GM19099 (cell line): Measurements from ENCODE around the gene RXYLT1.

Source experiments
- POLR2A ChIP-seq: IDR thresholded peaks from 3 replicates; pipeline ENCODE4 v1.6.1; 2011; ENCODE audit warnings: low read depth; ENCODE audit not compliant: insufficient read length; ENCODE audit errors: extremely low read depth

Gene RXYLT1

DNA sequence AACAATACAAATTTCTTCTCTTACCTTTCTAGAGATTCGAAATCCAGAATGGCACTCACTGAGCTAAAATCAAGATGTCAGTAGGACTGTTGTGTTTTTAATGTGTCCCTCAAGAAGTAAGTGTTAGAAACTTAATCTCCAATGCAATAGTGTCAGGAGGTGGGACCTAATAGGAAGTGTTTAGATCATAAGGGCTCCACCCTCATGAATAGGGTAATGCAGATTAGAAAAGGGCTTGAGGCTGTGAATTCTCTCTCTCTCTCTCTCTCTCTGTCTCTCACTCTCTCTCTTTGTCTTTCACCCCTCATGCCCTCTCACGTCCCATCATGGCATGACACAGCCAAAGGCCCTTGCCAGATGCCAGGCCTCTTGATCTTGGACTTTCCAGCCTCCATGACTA, 49.2 kb downstream of the RXYLT1 start:
- no peak for TF ChIP-seq POLR2A

DNA sequence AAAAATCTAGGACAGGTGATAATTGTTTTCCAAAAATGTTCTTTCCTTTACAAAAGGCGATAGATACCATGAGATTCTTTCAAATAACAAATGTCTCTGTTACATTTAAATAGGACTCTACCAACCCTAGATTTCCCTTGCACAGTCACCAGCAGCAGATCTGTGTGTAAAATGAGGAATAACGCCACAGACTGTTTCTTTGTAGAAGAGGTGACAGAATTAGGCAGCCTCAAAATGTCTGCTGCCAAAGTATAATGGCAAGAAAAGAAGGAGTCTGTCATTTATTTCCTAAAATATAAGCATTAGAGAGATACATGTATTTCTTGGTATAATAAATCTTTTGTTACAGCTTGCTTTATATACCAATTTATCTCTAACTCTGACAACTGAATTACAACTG, 56.3 kb downstream of the RXYLT1 start:
- no peak for TF ChIP-seq POLR2A

DNA sequence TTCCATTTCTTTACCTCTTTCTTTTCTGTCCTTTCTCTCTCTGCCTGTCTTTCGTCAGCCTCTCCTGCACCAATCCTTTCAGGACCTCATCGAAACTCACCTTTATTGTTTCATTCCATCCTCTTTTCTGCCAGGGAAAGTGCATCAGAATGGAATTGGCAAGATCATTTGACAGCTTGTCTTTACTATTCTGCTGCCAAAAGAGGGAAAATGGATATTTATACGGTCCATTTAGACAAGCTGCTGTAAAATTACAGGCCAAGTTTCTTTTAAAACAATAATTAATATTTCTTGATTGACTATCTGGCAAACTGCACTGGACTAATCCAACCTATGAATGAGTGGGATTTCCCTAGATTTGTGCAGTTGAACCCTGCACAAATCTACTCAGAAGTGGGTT, 57.2 kb downstream of the RXYLT1 start:
- no peak for TF ChIP-seq POLR2A

DNA sequence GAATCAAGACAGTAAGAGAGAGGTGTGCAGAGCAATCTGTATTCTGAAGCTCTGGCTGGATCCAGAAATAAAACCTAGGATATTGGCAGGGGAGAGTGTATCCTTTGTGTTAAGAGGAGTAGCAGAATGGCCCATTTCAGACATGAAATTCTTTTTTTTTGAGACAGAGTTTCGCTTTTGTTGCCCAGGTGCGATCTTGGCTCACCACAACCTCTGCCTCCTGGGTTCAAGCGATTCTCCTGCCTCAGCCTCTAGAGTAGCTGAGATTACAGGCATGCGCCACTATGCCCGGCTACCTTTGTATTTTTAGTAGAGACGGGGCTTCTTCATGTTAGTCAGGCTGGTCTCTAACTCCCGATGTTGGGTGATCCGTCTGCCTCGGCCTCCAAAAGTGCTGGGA, 58.7 kb downstream of the RXYLT1 start:
- no peak for TF ChIP-seq POLR2A

DNA sequence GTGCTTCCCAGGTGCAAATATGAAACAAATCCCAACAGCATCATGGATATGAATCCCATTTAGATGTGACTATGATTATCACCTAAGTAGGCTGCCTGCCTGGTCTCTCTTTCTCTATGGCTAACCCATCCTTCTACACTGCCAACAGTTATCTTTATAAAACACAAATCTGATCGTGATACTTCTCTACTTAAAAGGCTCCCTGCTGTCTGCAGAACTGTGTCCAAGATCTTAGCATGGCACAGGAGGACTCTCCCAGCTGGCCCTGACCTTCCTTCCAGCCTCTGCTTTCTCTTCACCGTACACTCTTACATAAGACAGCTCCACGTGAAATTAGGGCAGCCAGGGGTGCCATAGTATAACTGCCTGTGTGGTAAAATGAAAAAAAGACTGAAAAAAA, 61.3 kb downstream of the RXYLT1 start:
- TF ChIP-seq POLR2A, result no peak

DNA sequence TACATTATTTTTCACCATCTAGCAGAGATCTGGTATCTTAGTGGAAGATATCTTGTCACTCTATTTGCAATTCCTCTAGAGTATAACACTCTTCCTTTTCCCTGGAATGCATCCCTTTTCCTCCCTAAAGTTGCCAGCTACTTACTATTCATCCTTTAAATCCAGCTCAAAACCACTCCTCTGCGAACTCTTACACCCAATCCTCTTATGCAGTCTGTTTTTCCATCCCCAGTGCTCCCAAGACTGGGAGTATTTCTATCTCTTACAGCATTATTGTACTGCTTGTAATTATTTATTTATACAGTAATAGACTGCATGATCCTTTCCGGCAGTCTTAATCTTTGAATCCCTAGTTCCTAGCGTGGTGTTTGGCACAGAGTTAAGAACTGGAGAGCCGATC, 61.9 kb downstream of the RXYLT1 start:
- no peak for TF ChIP-seq POLR2A

DNA sequence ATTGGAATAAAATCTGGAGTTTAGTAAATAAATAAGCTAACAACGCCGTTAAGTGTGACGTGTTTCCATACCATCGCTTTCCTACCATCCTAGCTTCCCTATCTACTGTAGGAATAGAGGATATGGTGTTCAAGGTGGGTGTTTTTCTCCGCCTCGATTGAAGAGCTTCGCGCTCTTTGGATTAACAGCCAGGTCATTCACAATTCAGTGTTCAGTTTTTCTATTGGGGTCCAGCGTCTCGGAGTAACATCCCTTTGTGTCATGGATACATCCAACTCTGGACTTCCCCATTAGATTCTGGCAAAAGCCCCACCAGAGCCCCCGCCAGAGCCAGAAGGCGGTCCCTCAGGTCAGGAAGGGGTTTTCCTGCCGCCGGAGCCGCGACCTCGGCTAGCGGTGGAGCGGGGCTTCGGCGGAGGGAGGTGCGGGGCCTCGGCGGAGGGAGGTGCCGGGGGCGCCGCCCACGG, 63.6 kb downstream of the RXYLT1 start:
- no peak for TF ChIP-seq POLR2A

DNA sequence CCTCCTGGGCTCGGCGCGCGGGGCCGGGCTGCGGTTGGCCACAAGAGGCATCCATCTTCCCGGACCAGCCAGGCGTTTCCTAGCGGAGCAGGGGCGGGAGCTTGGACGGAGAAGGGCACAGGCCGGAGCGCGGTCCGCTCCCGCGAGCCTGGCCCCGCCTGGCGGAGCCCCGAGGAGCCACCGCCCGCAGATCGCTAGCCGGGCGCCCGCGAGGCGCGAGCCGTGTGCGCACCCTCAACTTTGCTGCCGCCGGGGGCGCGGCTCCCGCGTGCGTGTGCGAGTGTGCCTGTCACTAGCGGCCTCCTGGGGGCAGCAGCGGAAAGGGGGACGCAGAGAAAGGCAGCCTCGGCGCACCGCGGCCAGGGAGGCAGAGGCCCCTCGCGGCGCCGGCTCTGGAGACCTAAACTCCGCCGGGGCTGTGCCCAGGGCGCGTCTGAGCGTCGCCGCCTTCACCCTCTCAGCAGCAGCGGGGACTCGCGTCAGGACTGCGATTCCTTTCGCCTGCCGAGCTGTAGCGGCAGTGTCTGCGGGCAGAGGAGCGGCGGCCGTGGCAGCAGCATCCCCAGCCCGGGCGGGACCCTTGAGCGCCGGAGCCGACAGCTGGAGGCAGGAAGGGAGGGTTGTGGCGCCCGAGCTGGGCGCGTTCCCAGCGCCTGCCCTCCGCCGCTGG, 64.1 kb downstream of the RXYLT1 start:
- TF ChIP-seq POLR2A, result no peak

DNA sequence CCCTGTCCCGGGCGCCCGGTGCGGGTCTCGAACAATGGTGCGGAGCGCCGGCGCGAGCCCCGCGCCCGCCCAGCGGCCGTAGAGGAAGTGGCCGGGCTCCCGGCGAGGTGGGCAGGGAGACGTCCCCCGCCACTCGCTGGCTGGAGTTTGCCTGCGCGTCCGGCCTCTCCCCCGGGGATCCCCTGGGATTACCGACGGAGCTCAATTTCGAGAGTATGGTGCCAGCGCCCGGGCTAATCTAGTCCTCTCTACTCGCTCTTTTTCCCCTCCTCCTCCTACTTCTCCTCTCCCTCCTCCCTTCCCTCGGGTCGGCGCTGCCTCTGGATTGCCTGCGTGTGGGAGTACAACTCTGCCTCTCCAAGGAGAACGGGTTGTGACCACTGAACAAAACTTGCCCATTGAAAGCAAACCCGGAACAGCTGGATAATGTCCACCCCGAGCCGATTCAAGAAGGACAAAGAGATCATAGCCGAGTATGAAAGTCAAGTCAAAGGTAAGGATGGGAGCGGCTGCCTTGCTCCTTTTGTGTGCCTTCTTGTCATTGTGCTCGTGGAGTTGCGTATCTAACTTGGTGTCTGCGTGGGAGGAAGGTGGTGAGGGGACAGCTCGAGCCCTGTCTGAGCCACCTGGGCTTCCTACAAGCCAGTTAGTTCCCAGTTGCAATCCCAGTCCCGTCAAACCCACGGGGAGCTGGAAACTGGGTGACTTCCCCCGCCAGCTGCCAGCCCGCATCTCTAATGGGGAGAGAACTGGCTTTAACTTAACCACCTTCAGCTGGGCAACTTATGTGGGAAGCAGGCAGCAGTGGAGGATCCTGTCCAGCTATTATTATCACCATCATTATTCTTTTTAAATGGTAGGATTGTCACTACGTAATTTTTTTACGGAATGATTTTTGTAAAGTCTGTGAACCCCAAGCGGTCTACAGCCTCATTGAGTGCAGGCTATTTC, 65.0 kb downstream of the RXYLT1 start, which contains the start of gene SRGAP1:
SRGAP1 (plus strand) TSS at position 310 of the 951 bp plus-strand sequence; CDS start at position 427, 117 bp downstream.
- no peak for TF ChIP-seq POLR2A

DNA sequence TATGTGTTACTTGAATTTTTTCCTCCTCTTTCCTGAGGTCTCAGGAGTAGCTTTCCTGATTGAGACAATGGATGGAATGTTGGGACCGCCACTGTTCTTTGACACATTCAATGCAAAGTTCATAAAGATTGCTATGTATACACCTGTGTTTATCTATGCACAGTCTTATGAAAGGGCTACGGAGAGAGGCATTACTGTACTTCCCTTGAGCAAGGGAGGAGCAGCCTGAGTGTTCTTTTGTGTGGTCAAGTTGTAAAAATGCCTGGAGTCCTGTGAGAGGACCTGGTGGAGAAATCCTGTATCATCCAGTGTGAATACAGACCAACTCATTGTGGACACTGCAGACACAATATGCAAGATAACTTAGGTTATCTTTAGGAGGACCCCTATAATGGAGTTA, 66.0 kb downstream of the RXYLT1 start:
- TF ChIP-seq POLR2A, result no peak

DNA sequence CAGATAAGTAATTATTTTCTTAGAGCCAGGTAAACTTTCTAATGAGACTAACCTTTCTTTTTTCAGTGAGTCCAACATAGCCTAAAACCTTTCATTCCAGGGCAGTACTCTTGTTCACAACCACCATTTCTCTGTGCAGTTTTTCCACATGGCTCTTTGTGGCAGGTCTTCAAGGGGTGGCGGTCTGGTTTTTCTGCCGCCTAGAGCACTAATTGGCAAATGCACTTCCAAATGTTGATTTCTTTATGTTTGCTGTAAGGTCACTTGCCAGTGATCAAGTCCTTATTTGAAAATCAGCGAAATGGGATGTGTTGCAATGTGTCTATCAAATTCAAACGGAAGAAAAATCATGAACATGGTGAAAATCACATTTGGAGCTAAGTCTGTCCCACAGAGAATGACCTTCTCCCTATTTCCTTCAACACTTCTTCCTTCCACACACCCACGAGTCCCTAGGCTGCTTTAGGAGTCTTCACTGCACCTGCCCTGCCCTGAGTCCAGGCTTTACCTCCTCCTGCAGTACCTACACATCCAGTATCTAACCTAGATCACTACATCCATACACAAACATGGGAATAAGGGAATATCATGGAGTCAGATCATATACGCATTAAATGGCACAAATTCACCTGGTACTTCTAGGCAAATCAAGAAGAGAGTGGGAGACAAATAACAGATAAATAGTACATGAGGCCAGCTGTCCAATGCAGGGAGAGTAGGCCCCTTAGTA, 66.7 kb downstream of the RXYLT1 start:
- no peak for TF ChIP-seq POLR2A

DNA sequence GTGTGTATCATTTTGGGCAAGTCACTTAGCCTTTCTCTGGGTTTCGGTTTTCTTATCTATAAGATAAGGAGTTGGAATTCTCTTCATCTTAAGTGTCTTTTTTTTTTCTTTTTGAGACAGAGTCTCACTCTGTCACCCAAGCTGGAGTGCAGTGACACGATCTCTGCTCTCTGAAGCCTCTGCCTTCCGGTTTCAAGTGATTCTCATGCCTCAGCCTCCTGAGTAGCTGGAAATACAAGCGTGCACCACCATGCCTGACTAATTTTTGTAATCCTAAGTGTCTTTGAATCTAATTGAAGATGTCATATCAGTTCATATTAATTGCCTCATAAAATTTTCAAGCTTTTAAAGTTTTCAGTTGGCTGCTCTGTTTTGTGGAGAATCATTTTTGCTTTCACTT, 68.7 kb downstream of the RXYLT1 start:
- TF ChIP-seq POLR2A, result no peak

DNA sequence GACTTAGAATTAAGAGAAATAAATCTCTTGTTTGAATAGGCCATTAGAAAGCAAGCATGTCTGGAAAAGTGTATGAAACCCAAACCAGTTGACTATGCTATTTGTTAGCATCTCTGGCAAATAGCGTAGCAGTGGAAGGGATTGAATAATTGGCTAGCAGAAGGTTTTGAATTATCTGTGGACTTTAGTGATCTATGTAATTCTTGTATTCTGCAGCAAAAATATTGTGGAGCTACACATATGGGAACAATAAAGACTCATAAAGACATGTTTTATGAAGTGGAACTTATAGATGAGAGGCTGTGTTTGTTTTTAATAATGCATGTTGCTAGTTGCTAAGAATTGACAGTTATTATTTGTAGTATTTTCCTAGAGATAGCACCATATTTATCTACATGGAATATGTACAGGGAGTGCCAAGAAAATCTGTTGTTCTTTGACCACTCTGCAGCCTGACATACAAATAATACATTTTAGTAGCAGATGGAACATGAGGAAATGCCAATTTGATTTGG, 69.5 kb downstream of the RXYLT1 start:
- no peak for TF ChIP-seq POLR2A

DNA sequence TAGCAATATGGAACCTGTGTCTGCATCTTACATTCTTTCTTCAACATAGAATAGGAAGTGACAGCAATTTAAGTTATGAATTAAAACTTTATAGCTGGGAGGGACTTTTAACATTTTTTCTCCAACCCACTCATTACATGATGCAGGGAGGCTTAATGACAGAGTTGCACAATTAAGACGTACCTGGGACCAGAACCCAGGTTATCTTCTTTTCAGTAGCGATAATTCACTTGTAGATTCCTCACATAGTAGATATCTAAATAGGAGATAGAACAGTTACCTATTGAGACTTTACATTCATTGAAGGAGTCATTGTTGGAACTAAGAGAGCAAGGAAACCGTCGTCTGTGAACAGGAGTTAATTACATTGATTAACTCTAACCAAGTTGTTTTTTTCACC, 69.9 kb downstream of the RXYLT1 start:
- no peak for TF ChIP-seq POLR2A

DNA sequence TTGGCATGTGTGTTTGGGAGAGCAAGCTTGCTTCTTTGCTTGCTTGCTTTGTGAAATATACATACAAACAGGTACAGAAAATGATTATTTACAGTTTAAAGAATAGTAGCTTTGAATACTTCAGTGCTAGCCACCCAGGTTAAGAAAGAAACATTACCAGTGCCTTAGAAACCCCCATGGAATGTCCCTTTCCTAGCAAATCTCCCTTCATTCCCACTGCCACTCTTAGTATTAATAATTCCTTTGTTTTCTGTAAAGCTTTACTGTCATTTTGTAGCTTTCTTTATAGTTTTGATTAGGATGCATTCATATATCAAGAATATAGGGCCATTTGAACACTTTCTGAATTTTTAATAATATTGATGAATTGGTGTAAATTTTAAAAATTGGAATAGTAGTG, 74.3 kb downstream of the RXYLT1 start:
- TF ChIP-seq POLR2A, result no peak
